GM04504 (cell line): ENCODE results near the gene VRK1.
A peak's percentile ranks its signal among the peaks of the same experiment; 100 is the strongest.
"Not testable (repeated sequence)": the region's sequence is repeated elsewhere in the genome, so short reads cannot be mapped to it uniquely, and the experiment has no call there.

Experiments
- DNase-seq: peaks from one replicate; pipeline ENCODE4 v3.0.0-alpha.2; 2012; ENCODE audit warnings: low read depth

VRK1 gene

GRCh38 chr14:96796851-96797581 lies at the start of gene VRK1:
TSS of gene VRK1 (plus strand) at chr14:96797382. CDS start at chr14:96833472, 36,090 bp downstream.
- DNase-seq: peak; percentile 90

- DNase-seq: no peak
Measured at GRCh38 chr14:96747608-96748007, 49.6 kb upstream of the VRK1 start.

- no peak for DNase-seq
Measured at GRCh38 chr14:96748362-96748761, 48.8 kb upstream of the VRK1 start.

- DNase-seq: no peak
Measured at GRCh38 chr14:96751505-96751904, 45.7 kb upstream of the VRK1 start.

GRCh38 chr14:96752125-96752524 lies 45.1 kb upstream of the VRK1 start:
- DNase-seq: no peak

- no peak for DNase-seq
Measured at GRCh38 chr14:96752594-96752993, 44.6 kb upstream of the VRK1 start.

GRCh38 chr14:96754162-96754844 lies 42.9 kb upstream of the VRK1 start:
- DNase-seq: no peak

- no peak for DNase-seq
Measured at GRCh38 chr14:96754845-96755184, 42.4 kb upstream of the VRK1 start.

GRCh38 chr14:96756745-96757144 lies 40.4 kb upstream of the VRK1 start:
- no peak for DNase-seq

GRCh38 chr14:96757456-96757855 lies 39.7 kb upstream of the VRK1 start:
- no peak for DNase-seq

GRCh38 chr14:96761066-96761465 lies 36.1 kb upstream of the VRK1 start:
- DNase-seq: no peak

- peak; percentile 6 for DNase-seq
Measured at GRCh38 chr14:96762650-96763049, 34.5 kb upstream of the VRK1 start.

- no peak for DNase-seq
Measured at GRCh38 chr14:96764012-96764411, 33.2 kb upstream of the VRK1 start.

GRCh38 chr14:96765205-96765604 lies 32.0 kb upstream of the VRK1 start:
- not testable (repeated sequence) for DNase-seq

- DNase-seq: no peak
Measured at GRCh38 chr14:96772929-96773328, 24.3 kb upstream of the VRK1 start.

GRCh38 chr14:96776791-96777190 lies 20.4 kb upstream of the VRK1 start:
- no peak for DNase-seq

- DNase-seq: no peak
Measured at GRCh38 chr14:96780500-96780899, 16.7 kb upstream of the VRK1 start.

- DNase-seq: no peak
Measured at GRCh38 chr14:96781371-96781770, 15.8 kb upstream of the VRK1 start.

GRCh38 chr14:96782436-96782835 lies 14.7 kb upstream of the VRK1 start:
- no peak for DNase-seq

- DNase-seq: no peak
Measured at GRCh38 chr14:96783043-96783914, 13.9 kb upstream of the VRK1 start.

GRCh38 chr14:96783915-96784224 lies 13.3 kb upstream of the VRK1 start:
- no peak for DNase-seq

GRCh38 chr14:96790186-96790585 lies 7.0 kb upstream of the VRK1 start:
- DNase-seq: no peak

- no peak for DNase-seq
Measured at GRCh38 chr14:96790706-96791105, 6.5 kb upstream of the VRK1 start.
